ENCODE results near the gene ARFGEF3. TPM values are rescaled to one million over a fixed set of nuclear protein-coding genes. Genes with fewer than 3 reads are reported as not detected.
"Not testable (repeated sequence)": the region's sequence is repeated elsewhere in the genome, so short reads cannot be mapped to it uniquely, and the experiment has no call there.

Gene ARFGEF3
- total RNA-seq, 1 donor from 2014 or later: 0.08 TPM

DNA sequence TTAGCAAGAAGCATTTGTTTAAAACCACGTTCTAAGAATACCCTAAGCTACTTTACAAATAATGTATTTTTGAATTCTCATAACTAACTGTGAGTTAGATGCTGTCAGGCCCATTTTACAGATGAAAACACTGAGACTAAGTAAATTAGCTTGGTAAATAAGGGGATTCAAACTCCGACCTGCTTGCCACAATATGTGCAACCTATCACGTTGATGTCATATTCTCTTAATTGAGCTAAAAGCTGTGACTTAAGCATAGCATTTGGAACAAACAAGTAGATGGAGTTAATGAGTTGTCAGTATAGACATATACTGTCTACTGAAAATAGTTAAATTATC is 45.1 kb upstream of the ARFGEF3 start:
- H3K27me3 Mint-ChIP-seq (ENCODE audit: unreplicated experiment): peaks cover 45% of the 10 kb centered on the region
- TF ChIP-seq, protein P1, sequence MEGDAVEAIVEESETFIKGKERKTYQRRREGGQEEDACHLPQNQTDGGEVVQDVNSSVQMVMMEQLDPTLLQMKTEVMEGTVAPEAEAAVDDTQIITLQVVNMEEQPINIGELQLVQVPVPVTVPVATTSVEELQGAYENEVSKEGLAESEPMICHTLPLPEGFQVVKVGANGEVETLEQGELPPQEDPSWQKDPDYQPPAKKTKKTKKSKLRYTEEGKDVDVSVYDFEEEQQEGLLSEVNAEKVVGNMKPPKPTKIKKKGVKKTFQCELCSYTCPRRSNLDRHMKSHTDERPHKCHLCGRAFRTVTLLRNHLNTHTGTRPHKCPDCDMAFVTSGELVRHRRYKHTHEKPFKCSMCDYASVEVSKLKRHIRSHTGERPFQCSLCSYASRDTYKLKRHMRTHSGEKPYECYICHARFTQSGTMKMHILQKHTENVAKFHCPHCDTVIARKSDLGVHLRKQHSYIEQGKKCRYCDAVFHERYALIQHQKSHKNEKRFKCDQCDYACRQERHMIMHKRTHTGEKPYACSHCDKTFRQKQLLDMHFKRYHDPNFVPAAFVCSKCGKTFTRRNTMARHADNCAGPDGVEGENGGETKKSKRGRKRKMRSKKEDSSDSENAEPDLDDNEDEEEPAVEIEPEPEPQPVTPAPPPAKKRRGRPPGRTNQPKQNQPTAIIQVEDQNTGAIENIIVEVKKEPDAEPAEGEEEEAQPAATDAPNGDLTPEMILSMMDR (IDR thresholded peaks at IDR 0.05): no peak
- no peak overlapping the region for H3K4me3 Mint-ChIP-seq (ENCODE audit: unreplicated experiment)
- no peaks in the 10 kb centered on the region for H3K9me3 Mint-ChIP-seq (ENCODE audit: unreplicated experiment)
- H3K4me1 Mint-ChIP-seq (ENCODE audit: unreplicated experiment): no peaks in the 10 kb centered on the region
- no peak for DNase-seq (ENCODE audit: extremely low spot score, unreplicated experiment)
- H3K36me3 Mint-ChIP-seq (ENCODE audit: unreplicated experiment): no peaks in the 10 kb centered on the region
- H3K27ac Mint-ChIP-seq (ENCODE audit: unreplicated experiment): no peak overlapping the region

DNA sequence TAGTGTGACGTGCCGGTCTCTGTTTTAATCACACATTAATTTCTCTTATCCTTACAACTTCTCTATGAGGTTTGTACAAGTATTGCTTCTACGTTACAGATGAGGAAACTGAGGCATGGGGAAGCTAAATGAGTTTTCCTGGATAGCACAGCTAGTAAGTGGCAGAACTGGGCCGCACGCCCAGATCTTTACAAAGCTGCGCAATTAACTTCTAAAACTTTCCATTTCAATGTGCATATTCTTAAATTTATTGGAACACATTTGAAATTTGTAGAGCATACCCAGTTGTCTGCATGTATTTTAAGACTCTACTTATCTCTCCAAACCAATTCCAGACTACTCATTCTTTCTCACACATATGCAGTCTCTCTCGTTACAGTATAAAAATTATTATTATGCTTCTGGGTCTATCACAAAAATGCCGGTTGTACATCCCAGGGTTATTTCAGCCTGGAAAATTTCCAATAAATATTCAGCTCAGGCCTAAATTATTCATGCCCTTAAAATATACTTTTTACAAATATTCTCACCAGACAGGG is 44.3 kb upstream of the ARFGEF3 start:
- Mint-ChIP-seq H3K4me3 (ENCODE audit: unreplicated experiment) (no peak overlapping the region), H3K9me3 (ENCODE audit: unreplicated experiment) (no peaks in the 10 kb centered on the region), H3K36me3 (ENCODE audit: unreplicated experiment) (no peaks in the 10 kb centered on the region), H3K27me3 (ENCODE audit: unreplicated experiment) (peaks cover 52% of the 10 kb centered on the region), H3K4me1 (ENCODE audit: unreplicated experiment) (no peaks in the 10 kb centered on the region), H3K27ac (ENCODE audit: unreplicated experiment) (no peak overlapping the region)
- TF ChIP-seq, protein P1 (IDR thresholded peaks at IDR 0.05): no peak
- no peak for DNase-seq (ENCODE audit: extremely low spot score, unreplicated experiment)

DNA sequence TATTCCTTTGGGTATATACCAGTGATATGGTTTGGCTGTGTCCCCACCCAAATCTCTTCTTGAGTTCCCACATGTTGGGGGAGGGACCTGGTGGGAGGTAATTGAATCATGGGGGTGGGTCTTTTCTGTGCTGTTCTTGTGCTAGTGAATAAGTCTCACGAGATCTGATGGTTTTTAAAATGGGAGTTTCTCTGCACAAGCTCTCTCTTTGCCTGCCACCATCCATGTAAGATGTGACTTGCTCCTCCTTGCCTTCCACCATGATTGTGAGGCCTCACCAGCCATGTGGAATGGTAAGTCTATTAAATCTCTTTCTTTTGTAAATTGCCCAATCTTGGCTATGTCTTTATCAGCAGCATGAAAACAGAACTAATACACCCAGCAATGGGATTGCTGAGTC is 42.5 kb upstream of the ARFGEF3 start:
- not testable (repeated sequence) for H3K36me3 Mint-ChIP-seq (ENCODE audit: unreplicated experiment); H3K4me1 Mint-ChIP-seq (ENCODE audit: unreplicated experiment); H3K9me3 Mint-ChIP-seq (ENCODE audit: unreplicated experiment); H3K4me3 Mint-ChIP-seq (ENCODE audit: unreplicated experiment); H3K27ac Mint-ChIP-seq (ENCODE audit: unreplicated experiment); DNase-seq (ENCODE audit: extremely low spot score, unreplicated experiment)
- peaks cover 59% of the 10 kb centered on the region for H3K27me3 Mint-ChIP-seq (ENCODE audit: unreplicated experiment)

DNA sequence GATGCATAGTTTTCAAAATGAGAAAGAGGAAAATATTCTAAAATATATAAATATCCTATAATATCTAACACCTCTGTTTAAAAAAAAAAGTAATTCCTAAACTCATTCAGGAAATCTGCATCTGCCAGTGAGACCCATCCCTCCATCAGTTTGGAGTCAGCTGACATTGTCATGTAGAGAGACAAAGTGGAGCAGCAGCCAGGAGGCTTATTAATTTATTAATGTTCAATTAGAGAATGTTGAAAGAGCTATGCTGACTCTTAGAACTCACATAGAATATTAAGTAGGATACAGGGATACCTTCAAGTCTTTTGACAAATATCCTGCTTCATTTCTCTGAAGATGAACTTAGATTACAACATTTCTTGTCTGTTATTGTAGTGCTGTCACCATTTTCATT is 41.8 kb upstream of the ARFGEF3 start:
- peaks cover 58% of the 10 kb centered on the region for H3K27me3 Mint-ChIP-seq (ENCODE audit: unreplicated experiment)
- no peaks in the 10 kb centered on the region for H3K9me3 Mint-ChIP-seq (ENCODE audit: unreplicated experiment)
- TF ChIP-seq, protein P1 (IDR thresholded peaks at IDR 0.05): no peak
- DNase-seq (ENCODE audit: extremely low spot score, unreplicated experiment): no peak
- no peak overlapping the region for H3K4me3 Mint-ChIP-seq (ENCODE audit: unreplicated experiment)
- H3K36me3 Mint-ChIP-seq (ENCODE audit: unreplicated experiment): no peaks in the 10 kb centered on the region
- H3K27ac Mint-ChIP-seq (ENCODE audit: unreplicated experiment): no peak overlapping the region
- H3K4me1 Mint-ChIP-seq (ENCODE audit: unreplicated experiment): no peaks in the 10 kb centered on the region

DNA sequence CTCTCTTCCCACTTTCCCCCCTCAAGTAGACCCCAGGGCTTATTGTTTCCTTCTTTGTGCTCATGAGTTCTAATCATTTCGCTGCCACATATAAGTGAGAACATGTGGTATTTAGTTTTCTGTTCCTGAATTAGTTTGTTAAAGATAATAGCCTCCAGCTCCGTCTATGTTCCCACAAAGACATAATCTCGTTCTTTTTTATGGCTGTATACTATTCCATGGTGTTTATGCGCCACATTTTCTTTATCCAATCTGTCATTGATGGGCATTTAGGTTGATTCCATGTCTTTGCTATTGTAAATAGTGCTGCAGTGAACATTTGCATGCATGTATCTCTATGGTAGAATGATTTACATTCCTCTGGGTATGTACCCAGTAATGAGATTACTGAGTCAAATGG is 37.6 kb upstream of the ARFGEF3 start:
- H3K9me3 Mint-ChIP-seq (ENCODE audit: unreplicated experiment): no peaks in the 10 kb centered on the region
- no peak overlapping the region for H3K27ac Mint-ChIP-seq (ENCODE audit: unreplicated experiment)
- DNase-seq (ENCODE audit: extremely low spot score, unreplicated experiment): no peak
- H3K27me3 Mint-ChIP-seq (ENCODE audit: unreplicated experiment): peaks cover 64% of the 10 kb centered on the region
- no peaks in the 10 kb centered on the region for H3K4me1 Mint-ChIP-seq (ENCODE audit: unreplicated experiment)
- H3K4me3 Mint-ChIP-seq (ENCODE audit: unreplicated experiment): no peak overlapping the region
- TF ChIP-seq, protein P1 (IDR thresholded peaks at IDR 0.05): no peak
- no peaks in the 10 kb centered on the region for H3K36me3 Mint-ChIP-seq (ENCODE audit: unreplicated experiment)

DNA sequence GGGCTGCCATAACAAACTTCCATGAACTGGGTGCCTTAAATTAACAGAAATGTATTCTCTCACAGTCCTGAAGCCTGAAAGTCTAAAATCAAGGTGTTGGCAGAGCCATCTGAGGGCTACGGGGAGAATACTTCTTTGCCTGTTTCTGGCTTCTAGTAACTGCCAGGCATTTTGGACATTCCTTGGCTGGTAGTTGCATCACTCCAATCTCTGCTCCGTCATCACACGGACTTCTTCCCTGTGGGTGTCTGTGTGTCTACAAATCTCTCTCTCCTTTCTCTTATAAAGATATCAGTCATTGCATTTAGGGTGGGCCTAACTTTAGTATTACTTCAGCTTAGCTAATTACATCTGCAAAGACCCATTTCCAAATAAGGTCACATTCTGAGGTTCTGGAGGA is 33.6 kb upstream of the ARFGEF3 start:
- H3K36me3 Mint-ChIP-seq (ENCODE audit: unreplicated experiment): no peaks in the 10 kb centered on the region

More for the DNA sequence above, 33.6 kb upstream of the ARFGEF3 start:
- no peaks in the 10 kb centered on the region for H3K4me1 Mint-ChIP-seq (ENCODE audit: unreplicated experiment)
- peaks cover 42% of the 10 kb centered on the region for H3K27me3 Mint-ChIP-seq (ENCODE audit: unreplicated experiment)
- no peak for DNase-seq (ENCODE audit: extremely low spot score, unreplicated experiment)
- H3K9me3 Mint-ChIP-seq (ENCODE audit: unreplicated experiment): no peaks in the 10 kb centered on the region
- H3K27ac Mint-ChIP-seq (ENCODE audit: unreplicated experiment): no peak overlapping the region
- no peak overlapping the region for H3K4me3 Mint-ChIP-seq (ENCODE audit: unreplicated experiment)
- TF ChIP-seq, protein P1 (IDR thresholded peaks at IDR 0.05): no peak

Data from osteocyte (in vitro differentiated cells).